Nucleus accumbens (tissue), 56 donors: ENCODE data around the gene PELO.
A peak's percentile ranks its signal among the peaks of the same experiment; 100 is the strongest.
"Not testable (repeated sequence)": the region's sequence is repeated elsewhere in the genome, so short reads cannot be mapped to it uniquely, and the experiment has no call there.

Source experiments
- DNase-seq, 56 donors: peaks; one replicate each; lab custom pipeline; 2025; lab: John Stamatoyannopoulos, UW

The PELO gene, protein sequence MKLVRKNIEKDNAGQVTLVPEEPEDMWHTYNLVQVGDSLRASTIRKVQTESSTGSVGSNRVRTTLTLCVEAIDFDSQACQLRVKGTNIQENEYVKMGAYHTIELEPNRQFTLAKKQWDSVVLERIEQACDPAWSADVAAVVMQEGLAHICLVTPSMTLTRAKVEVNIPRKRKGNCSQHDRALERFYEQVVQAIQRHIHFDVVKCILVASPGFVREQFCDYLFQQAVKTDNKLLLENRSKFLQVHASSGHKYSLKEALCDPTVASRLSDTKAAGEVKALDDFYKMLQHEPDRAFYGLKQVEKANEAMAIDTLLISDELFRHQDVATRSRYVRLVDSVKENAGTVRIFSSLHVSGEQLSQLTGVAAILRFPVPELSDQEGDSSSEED

DNA sequence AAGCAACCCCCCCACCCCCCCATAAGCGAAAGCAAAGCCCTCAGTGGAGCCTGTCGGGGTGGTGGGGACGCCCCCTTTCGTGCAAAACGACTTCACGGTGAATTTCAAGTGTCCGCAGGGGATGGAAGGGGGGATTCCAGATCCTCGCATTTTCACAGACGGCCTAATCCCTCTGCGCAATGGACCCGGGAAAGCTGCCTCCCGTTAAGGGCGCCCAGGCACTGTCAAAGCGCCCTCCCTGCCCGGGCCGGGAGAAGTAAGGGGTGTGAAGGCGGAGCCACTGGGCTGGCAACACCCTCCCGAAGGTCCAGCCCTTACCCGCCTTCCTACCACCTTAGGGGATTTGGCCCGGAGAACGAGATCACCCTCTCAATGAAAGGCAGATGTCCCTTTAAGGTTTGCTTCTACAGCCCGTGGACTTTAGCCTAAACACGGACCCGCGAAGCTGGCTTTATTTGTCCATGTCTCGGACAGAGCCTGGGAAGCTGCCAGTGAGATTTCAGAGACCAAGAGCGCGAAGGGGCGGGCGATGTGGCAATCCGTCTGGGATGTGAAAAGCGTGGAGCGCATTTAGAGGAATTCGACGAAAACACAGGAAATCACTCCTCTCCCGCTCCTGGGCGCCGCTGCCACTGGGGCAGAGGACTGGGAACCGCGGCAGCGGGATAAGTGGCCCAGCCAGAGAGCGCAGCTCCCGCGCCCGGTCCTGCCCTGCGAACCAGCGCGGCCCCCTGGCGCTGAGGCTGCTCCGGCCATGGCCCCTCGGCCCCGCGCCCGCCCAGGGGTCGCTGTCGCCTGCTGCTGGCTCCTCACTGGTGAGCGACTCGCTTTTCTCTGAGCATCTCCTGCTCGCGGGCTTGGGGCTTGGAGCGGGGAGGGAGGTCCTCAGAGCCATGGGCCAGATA is at the start of gene PELO, which contains the start of gene ITGA1:
Gene PELO, plus strand, starts transcription at position 317 of the 905 bp plus-strand sequence. CDS start 12,479 bp downstream, outside the sequence.
Gene ITGA1, plus strand, starts transcription at position 317 of the 905 bp plus-strand sequence. Its CDS starts 438 bp downstream, at position 755.
- DNase-seq: peak in 42 of 56 donors; percentile 4 to 64 (median 29)

GRCh38 chr5:52738095-52738506 is 49.6 kb upstream of the PELO start:
- DNase-seq: no peak

DNA sequence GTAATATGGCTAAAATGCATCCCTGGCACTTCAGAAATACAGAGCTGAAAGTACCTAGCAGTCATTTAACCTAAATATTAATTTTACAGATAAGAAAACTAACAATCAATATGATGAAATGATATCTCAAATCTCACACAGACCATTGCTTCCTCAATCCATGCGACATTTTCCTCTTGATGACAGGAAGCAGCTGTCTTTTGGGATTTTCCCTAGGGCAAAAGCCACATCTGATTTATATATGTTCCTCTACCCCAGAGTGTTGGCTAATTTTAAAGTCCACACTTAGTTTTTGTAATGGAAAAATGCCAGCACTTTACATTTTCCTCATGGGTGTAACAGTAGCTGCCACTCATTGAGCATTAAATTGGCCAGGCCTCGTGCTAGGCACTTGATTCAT is 47.7 kb upstream of the PELO start:
- DNase-seq: no peak

GRCh38 chr5:52743012-52743411 is 44.7 kb upstream of the PELO start:
- DNase-seq: no peak

- no peak for DNase-seq
Observed at GRCh38 chr5:52743529-52743928, 44.2 kb upstream of the PELO start.

DNA sequence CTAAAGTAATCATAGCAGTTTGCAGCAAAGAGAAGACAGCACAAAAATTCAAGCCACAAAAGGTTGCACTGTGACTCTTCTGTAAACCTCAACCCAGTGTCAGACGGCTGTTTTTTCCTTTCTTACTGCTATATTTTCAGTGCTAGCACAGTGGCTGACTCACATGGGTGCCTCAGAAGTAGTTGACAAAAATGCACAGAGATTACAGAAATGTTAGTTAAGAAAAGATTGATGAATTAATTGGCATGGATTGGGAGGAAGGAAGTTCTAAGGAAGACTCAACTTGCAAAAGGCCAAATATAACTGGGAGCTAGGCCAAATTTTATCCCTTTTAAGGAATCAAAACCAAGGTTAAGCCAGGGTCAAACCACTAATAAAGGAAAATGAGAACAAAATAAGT is 43.7 kb upstream of the PELO start:
- DNase-seq: no peak

DNA sequence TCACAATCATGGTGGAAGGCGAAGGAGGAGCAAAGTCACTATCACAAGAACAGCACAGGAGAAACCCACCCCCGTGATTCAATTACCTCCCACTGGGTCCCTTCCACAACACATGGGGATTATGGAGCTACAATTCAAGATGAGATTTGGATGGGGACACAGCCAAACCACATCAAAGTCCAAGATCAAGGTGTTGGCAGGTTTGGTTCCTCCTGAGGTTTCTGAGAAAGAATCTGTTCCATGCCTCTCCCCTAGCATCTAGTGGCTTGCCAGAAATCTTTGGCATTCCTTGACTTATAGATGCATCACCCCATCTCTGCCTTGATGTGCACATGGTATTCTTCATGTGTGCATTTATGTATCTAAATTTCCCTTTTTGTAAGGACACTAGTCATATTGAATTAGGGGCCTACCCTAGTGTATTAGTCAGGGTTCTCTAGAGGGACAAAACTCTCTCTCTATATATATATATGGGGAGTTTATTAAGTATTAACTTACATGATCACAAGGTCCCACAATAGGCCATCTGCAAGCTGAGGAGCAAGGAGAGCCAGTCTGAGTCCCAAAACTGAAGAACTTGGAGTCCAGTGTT is 42.8 kb upstream of the PELO start:
- DNase-seq: not testable (repeated sequence)

- DNase-seq: no peak
Observed at GRCh38 chr5:52746539-52746938, 41.2 kb upstream of the PELO start.

DNA sequence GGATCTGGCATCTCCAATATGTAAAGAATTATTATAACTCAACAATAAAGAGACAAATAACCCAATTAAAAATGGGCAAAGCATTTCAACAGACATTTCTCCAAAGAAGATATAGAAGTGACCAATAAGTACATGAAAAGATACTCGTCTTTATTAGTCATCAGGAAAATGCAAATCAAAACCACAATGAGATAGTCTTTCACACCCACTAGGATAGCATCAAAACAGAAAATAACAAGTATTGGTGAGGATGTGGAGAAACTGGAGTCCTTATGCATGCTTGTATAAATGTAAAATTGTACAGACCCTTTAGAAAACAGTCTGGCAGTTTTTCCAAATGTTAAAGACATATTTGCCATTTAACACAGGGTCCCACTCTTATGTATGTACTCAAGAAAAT is 39.1 kb upstream of the PELO start:
- no peak for DNase-seq

GRCh38 chr5:52749666-52750065 is 38.0 kb upstream of the PELO start:
- DNase-seq: no peak

GRCh38 chr5:52751137-52751536 is 36.6 kb upstream of the PELO start:
- no peak for DNase-seq

DNA sequence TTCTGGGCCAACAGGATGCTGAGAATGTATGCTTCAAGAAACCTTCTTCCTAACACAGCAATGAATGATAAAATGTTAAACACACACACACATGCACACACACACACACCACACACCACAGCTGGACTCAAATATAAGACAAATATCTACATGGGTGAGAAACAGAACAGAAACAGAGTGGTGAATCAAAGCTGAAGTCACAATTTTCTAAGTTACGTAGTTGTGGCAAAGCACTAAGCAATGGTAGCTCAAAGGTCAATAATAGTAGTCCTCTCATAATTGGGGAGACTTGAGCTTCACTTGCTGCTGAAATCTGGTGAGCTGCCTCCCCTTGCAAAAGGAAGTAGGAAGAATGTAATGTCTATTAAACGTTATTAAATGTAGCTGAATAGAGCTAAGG is 33.7 kb upstream of the PELO start:
- DNase-seq: no peak

- DNase-seq: no peak
Observed at GRCh38 chr5:52757527-52757926, 30.2 kb upstream of the PELO start.

- DNase-seq: no peak
Observed at GRCh38 chr5:52758014-52758413, 29.7 kb upstream of the PELO start.

GRCh38 chr5:52759331-52759730 is 28.4 kb upstream of the PELO start:
- DNase-seq: no peak

DNA sequence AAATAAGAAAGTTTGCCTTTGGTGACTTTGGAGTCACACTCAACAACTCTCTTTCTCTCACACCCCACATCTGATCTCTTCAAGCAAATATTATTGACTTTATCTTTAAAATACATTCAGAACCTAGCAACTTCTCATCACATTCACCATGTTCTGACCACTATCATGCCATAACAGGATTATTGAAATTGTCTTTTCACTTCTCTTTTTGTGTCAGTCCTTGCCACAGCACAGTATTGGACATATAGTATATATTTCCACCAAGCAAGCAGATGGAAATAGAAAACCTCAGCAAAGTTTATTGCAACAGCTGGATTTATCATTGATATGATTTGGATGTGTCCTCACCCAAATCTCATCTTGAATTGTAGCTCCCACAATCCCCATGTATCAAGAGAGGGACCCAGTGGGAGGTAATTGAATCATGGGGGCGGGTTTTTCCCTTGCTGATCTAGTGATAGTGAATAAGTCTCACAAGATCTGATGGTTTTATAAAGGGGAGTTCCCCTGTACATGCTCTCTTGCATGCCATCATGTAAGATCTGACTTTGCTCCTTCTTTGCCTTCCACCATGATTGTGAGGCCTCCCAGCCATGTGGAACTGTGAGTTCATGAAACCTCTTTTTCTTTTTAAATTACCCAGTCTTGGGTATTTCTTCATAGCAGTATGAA is 26.9 kb upstream of the PELO start:
- no peak for DNase-seq

GRCh38 chr5:52767217-52767743 is 20.4 kb upstream of the PELO start:
- no peak for DNase-seq

GRCh38 chr5:52767766-52768480 is 19.8 kb upstream of the PELO start:
- DNase-seq: no peak

GRCh38 chr5:52769061-52769460 is 18.7 kb upstream of the PELO start:
- no peak for DNase-seq
